Stimulated activated effector memory CD8-positive, alpha-beta T cell treated with anti-CD3 and anti-CD28 coated beads, Interleukin-12 subunit alpha, Interleukin-12 subunit beta, amount 100 ng/mL, for 72 hours (primary cell): ENCODE measurements around the gene UBASH3A.

Source experiments
- ATAC-seq: fragments of 150-1000 bp; cut with Tn5 transposase; 2 replicates; pipeline ENCODE4 v1.10.0; 2021
- DNase-seq, 2 donors: peaks; one replicate each; pipeline ENCODE4 v3.0.0; 2021 to 2022; ENCODE audit warnings: low spot score in 2 of 2
- H3K27ac Mint-ChIP-seq: one replicate; pipeline ENCODE4 v1.8.0; 2022; ENCODE audit warnings: mild to moderate bottlenecking, mixed read lengths
- H3K36me3 Mint-ChIP-seq: one replicate; pipeline ENCODE4 v1.8.0; 2022; ENCODE audit warnings: mild to moderate bottlenecking, mixed read lengths
- H3K4me1 Mint-ChIP-seq: one replicate; pipeline ENCODE4 v1.8.0; 2022; ENCODE audit warnings: mixed read lengths
- H3K4me3 Mint-ChIP-seq: one replicate; pipeline ENCODE4 v1.8.0; 2022; ENCODE audit warnings: mild to moderate bottlenecking, mixed read lengths
- H3K9me3 Mint-ChIP-seq: one replicate; pipeline ENCODE4 v1.8.0; 2022; ENCODE audit warnings: mixed read lengths

Gene UBASH3A

DNA sequence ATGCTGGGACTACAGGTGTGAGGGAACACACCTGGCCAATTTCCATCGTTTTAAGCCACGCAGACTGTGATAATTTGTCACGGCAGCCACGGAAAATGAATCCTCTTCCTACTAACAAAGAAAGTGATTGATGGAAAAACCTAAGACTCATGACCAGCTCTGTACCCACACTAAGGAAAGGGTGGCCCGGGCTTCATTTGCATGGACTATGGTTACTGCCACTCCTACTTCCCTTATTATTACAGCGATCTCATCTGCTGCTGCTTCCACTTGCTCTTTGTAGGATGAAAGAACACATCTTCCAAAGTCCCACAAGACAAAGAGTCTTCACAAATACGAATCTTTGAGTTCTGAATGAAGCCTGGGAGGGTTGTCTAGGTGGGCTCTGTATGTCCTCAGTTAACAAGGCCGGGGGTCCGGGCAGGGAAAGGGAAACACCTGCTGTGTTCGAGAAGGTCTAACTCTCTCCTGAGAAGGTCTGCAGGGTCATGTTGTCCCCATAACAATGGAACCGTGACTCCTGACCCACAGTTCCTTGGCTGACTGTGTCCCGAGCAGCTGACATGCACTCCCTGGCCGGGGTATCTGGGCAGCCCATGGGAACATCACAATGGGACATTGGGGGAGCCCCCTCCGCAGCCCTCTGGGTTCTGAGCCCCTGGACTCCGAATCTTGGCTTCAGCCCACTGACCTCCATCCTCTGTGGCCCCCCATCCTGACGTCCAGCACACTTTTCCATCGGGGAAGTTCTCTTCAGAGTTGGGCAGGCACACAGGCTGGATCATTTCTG is 24.1 kb upstream of the UBASH3A start:
- no peak overlapping the region for H3K27ac Mint-ChIP-seq
- no peak overlapping the region for H3K4me3 Mint-ChIP-seq
- peaks cover 72% of the 10 kb centered on the region for H3K36me3 Mint-ChIP-seq
- DNase-seq (no peak), ATAC-seq (no peak)
- H3K9me3 Mint-ChIP-seq, result peaks cover 6% of the 10 kb centered on the region
- H3K4me1 Mint-ChIP-seq, result peaks cover 12% of the 10 kb centered on the region

DNA sequence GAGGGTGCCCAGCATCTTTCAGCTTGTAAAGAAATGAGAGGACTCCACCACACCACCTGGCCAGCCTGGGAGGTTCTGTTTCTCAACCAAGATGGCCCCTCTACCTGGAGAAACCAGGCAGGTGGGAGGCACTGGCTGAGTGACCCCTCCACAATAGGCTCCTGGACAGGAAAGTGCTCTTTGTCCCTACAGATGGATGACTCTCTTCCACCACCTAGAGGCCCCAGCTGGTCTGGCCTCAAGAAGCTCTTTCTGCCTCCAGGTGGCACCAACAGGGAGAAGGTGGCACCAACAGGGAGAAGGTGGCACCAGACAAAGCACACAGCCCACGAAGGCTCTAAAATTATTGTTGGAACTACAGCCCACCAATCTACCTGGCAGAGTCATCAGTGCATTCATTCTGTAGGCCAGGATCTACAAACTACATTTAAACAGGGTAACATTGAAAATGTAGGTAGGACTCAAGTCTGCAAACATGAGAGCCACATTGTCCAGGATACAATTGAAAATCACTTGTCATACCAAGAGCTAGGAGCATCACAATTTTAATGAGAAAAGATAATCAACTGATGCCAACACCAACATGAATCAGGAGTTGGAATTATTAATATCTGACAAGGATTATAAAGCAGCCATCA is 22.2 kb upstream of the UBASH3A start:
- DNase-seq (peak in 1 of 2 donors; percentile 65), ATAC-seq (no peak)
- Mint-ChIP-seq H3K4me3 (no peak overlapping the region), H3K9me3 (peaks cover 6% of the 10 kb centered on the region), H3K36me3 (peaks cover 67% of the 10 kb centered on the region), H3K4me1 (peaks cover 27% of the 10 kb centered on the region), H3K27ac (no peak overlapping the region)

DNA sequence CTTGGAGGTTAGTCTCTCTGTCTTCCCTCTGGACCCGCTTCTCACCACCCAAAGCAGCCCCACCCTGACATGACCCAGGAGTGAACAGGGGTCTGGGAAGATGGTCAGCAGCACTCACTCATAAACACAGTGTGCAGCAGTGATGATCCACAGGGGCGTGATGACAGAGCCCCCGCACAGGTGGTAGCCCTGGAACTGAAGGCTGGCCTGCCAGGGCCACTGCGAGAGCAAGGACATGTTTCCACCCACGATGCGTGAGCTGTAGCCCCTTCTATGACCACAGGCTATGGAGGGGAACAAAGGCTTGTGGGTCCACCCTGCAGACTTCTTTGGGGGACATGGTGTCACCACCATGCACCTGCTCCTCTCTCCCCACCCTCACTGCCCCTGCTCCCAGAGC is 20.8 kb upstream of the UBASH3A start:
- peaks cover 6% of the 10 kb centered on the region for H3K9me3 Mint-ChIP-seq
- no peak overlapping the region for H3K27ac Mint-ChIP-seq
- no peak overlapping the region for H3K4me3 Mint-ChIP-seq
- peaks cover 67% of the 10 kb centered on the region for H3K36me3 Mint-ChIP-seq
- peaks cover 30% of the 10 kb centered on the region for H3K4me1 Mint-ChIP-seq
- ATAC-seq (no peak), DNase-seq (no peak)

DNA sequence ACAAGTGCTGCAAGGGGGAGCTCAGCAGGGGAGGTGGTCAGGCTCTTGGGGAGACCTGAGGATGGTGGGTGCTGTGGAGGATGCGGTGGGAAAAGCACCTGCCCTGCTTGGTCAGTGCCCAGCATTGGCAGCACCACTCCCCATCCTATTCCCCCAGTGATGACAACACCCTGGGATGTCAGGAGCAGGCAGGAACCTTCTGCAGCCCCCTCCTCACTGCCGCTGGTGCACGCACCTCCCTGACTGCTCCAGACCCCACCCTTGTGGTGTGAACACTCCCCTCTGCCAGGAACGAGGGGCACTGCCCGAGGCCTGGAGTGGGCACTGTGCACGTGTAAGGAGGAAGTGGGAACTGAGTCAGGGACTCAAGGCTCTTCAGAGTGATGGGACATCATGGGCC is 20.4 kb upstream of the UBASH3A start:
- H3K4me1 Mint-ChIP-seq, result peaks cover 33% of the 10 kb centered on the region

DNA sequence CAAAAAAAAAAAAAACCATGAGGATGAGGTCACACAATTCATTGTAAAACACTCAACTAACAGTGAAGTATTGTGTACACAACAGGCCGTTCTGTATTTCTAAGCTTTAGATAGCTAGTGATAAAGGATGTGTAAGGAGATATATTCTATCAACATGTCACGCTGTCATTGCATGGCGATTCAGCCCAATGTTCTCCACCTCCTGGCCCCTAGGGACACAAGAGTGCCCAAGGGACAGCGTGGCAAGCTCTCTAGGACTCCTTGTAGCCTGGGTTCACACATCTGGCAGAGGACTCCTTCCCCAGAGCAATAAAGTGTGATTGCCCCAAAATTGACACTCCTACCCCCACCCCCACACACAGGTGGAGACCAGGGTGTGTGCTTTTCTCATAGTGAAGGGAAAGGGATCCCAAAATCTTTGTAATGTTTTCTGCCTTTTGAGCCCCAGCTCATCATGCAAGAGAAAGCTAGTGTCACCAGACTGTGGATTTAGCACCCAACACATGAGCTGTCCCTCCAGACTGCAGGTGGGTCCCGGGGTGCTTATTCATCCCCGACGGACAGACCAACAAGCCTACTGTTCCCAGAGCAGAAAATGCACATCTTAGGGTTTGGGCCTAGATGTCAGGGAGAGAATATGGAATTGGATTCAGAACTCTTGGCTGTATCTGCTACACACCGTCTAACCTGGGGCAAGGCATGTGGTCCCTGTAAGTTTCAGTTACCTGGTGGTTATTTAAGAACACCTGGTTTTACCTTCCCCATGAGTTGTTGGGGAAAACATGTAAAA is 19.4 kb upstream of the UBASH3A start:
- no peak for DNase-seq
- no peak for ATAC-seq
- Mint-ChIP-seq H3K4me1 (peaks cover 44% of the 10 kb centered on the region), H3K9me3 (peaks cover 6% of the 10 kb centered on the region), H3K36me3 (peaks cover 73% of the 10 kb centered on the region), H3K27ac (no peak overlapping the region), H3K4me3 (no peak overlapping the region)

More for the DNA sequence above, 20.4 kb upstream of the UBASH3A start:
- no peak overlapping the region for H3K4me3 Mint-ChIP-seq
- H3K36me3 Mint-ChIP-seq, result peaks cover 70% of the 10 kb centered on the region
- ATAC-seq (no peak), DNase-seq (no peak)
- H3K9me3 Mint-ChIP-seq, result peaks cover 6% of the 10 kb centered on the region
- H3K27ac Mint-ChIP-seq, result no peak overlapping the region

DNA sequence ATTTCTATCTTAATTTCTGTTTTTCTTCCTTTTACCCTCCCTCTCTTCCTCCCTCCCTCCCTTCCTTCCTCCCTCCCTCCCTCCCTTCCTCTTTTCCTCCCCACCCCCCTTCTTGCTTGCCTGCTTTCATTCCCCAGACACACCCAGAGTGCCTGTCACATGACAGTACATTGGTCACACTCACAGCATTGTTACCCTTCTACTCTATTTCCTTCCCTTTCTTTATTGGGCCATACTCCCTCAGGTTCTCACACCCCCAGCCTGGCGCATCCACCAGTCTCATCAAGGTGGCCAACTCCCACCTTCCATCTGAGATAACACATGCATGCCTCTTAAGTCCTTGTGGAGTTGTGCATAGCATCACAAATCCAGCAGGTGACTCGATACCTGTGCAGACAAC is 18.7 kb upstream of the UBASH3A start:
- ATAC-seq (no peak), DNase-seq (no peak)
- Mint-ChIP-seq H3K27ac (peak overlapping the region; percentile 82), H3K4me3 (no peak overlapping the region), H3K9me3 (peaks cover 6% of the 10 kb centered on the region), H3K36me3 (peaks cover 78% of the 10 kb centered on the region), H3K4me1 (peaks cover 48% of the 10 kb centered on the region)

DNA sequence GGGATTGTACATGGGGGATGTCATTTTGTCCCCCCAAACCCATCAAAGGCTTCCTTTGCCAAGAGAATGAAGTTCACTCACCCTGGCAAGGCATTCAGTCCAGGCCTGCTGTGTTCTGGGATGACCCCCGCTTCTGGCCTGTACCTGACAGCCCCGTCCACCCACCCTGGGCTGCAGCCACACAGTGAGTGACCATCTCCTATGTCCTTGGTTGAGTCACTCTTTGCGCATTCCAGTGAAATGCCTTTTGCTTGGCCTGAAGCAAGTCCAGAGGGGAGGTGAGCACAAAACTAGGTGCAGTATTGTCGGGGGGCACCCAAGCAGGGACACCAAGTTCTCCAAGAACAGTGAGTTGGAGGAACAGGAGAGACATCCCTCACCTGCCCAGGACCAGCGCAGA is 18.1 kb upstream of the UBASH3A start:
- no peak for DNase-seq
- Mint-ChIP-seq H3K9me3 (peaks cover 6% of the 10 kb centered on the region), H3K4me1 (peaks cover 52% of the 10 kb centered on the region), H3K4me3 (no peak overlapping the region), H3K36me3 (peaks cover 78% of the 10 kb centered on the region), H3K27ac (no peak overlapping the region)
- no peak for ATAC-seq

DNA sequence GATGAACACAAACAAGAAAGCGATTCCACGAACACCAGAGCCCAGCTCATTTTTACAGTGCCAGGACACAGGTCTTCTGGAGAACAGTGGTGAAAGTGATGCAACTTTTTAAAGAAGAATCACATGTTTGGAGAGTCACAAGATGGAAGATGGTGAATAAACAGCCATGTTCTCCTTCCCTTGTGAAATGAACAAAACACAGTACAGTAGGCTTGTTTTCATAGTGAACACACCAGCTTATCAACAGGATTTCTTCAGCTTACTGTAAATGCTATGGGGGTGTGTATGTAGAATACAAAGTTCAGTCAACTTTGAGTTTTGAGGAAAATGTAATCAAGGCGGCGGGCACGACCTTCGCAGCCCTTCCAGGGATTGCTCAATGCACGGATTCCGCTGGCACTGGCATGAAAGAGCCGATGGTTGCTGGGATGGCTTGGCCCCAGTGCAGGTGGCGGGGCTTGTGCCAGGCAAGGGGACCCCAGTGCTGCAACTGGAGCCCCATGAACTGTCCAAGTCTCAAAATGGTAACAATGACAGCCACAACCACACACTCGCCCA is 17.6 kb upstream of the UBASH3A start:
- Mint-ChIP-seq H3K9me3 (peaks cover 6% of the 10 kb centered on the region), H3K4me3 (no peak overlapping the region), H3K4me1 (peaks cover 57% of the 10 kb centered on the region), H3K27ac (peak overlapping the region; percentile 21), H3K36me3 (peaks cover 80% of the 10 kb centered on the region)
- ATAC-seq, result no peak
- no peak for DNase-seq

DNA sequence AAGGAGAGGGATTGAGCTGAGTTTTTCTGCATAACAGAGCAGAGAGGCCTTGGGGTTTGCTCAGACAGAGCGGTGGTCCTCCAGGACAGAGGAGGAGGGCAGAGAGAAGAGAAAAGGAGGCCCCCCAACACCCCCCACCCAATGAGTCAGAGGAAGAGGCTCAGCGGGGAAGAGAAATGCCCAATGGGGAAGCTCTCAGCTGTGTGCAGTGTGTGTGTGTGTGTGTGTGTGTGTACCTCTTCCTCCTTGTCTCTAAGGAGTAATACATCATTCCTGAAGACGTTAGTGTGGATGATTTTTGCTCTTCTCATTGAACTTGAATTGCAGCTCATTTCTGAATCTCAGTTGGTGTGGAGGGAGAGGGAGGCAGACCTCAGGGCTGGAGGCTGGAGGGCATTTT is 16.5 kb upstream of the UBASH3A start:
- DNase-seq (no peak), ATAC-seq (no peak)
- Mint-ChIP-seq H3K27ac (peak overlapping the region; percentile 21), H3K4me1 (peaks cover 62% of the 10 kb centered on the region), H3K36me3 (peaks cover 80% of the 10 kb centered on the region), H3K4me3 (no peak overlapping the region), H3K9me3 (peaks cover 6% of the 10 kb centered on the region)

DNA sequence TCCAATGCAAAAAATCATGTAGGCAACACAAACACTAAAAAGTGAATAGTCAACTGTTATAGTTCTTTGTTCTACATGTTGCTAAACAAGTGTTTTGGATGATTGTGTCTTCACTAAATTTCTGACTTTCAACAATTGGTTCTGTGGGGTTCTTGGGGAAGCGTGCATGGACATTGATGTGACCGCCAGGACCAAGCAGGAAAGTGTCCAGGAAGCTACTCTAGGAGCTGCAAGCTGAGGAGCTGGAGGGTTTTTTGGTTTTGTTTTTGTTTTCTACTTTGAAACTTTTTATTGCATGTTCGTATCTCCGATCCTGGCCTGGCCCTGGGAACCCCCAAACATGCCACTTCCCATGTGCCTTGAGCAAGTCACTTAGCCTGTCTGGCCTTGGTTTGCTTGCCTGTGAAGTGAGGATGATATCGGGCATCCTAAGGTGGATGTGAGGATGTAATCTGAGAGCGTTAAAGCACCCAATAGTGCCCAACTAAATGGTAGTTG is 15.8 kb upstream of the UBASH3A start:
- no peaks in the 10 kb centered on the region for H3K9me3 Mint-ChIP-seq
- DNase-seq (no peak), ATAC-seq (no peak)
- H3K36me3 Mint-ChIP-seq, result peaks cover 80% of the 10 kb centered on the region
- no peak overlapping the region for H3K4me3 Mint-ChIP-seq
- peaks cover 68% of the 10 kb centered on the region for H3K4me1 Mint-ChIP-seq
- peak overlapping the region; percentile 21 for H3K27ac Mint-ChIP-seq

DNA sequence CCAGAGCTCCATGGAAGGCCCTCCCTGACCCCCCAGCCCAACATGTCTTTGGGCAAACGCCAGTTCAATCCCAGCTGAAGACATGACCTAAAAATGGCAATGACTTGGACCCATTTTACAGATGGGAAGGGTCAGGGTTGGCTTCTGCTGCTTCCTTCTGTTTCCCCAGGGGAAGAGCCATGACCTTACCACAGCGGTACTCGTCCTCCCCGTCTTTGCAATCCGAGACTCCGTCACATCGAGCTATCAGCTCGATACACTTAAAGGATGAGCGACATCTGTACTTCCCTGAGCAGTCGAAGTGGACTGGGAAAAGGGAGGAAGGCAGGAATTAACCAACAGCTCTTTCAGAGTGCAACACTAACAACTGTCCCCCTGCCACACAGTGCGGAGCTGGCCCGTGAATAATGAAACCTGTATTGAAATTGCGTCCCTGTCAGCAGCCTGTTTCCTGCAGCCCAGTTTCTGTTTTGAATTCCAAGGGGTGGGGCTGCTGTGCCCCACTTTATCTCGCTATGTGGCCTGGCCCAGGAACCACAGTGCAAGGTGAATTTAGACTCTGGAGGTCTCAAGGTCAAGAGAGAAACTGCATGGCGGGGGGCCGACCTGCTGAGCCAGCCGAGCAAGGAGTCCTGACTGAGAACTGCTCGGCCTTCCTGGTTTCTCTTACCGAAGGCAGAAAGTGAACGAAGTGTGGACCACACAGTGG is 14.8 kb upstream of the UBASH3A start:
- H3K36me3 Mint-ChIP-seq, result peaks cover 74% of the 10 kb centered on the region
- no peaks in the 10 kb centered on the region for H3K9me3 Mint-ChIP-seq
- H3K4me3 Mint-ChIP-seq, result peak overlapping the region; percentile 53
- peaks cover 75% of the 10 kb centered on the region for H3K4me1 Mint-ChIP-seq
- ATAC-seq, result peak; percentile 69
- DNase-seq, result no peak
- H3K27ac Mint-ChIP-seq, result peak overlapping the region; percentile 40

DNA sequence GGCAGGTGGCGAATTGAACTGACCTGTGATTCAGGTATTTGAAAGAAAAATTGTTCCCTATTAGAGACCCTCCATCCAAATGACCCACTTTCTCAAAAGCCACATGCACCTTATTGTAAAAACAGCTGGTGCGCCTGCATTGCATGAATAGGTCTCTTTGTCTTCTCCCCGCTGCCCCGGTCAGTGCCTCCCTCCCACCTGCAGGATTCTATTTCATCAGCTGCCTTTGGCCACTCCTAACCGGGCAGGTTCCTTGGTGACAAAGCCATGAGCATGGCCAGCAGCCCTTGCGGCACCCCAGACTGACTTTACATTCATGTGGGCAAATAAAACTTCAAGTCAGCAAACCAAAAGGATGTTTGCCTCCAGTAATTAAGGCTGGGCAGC is 14.3 kb upstream of the UBASH3A start:
- no peak for DNase-seq
- Mint-ChIP-seq H3K4me1 (peaks cover 76% of the 10 kb centered on the region), H3K36me3 (peaks cover 72% of the 10 kb centered on the region), H3K9me3 (no peaks in the 10 kb centered on the region), H3K27ac (peak overlapping the region; percentile 40), H3K4me3 (peak overlapping the region; percentile 53)
- ATAC-seq, result no peak

DNA sequence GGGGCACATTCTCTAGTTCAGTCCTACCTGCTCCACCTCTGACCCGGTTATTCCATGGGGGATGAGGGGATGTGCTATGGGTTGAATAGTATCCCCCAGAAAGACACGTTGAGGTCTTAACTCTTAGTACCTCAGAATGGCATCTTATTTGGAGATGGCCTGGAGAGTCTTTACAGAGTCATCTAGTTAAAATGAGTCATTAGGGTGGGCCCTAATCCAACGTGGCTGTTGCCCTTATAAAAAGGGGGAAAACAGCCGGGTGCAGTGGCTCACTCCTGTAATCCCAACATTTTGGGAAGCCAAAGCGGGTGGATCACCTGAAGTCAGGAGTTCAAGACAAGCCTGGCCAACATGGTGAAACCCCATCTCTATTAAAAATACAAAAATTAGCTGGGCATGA is 13.5 kb upstream of the UBASH3A start:
- Mint-ChIP-seq H3K36me3 (peaks cover 76% of the 10 kb centered on the region), H3K4me1 (peaks cover 79% of the 10 kb centered on the region), H3K27ac (peak overlapping the region; percentile 43), H3K4me3 (no peak overlapping the region), H3K9me3 (no peaks in the 10 kb centered on the region)
- DNase-seq (no peak), ATAC-seq (no peak)

DNA sequence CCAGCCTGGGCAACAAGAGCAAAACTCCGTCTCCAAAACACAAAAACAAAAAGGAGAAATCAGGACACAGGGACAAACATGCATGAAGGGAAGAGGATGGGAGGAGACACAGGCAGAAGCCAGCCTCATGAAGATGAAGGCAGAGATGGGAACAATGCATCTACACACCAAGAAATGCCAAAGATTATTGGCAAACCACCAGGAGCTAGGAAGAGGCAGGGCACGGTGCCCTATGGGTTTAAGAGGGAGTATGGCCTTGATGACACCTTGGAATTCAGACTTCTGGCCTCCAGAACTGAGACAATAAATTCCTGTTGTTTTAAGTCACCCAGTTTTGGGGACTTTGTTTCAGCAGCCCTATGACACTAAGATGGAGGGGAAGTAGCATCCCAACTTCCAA is 13.0 kb upstream of the UBASH3A start:
- peaks cover 79% of the 10 kb centered on the region for H3K4me1 Mint-ChIP-seq
- no peaks in the 10 kb centered on the region for H3K9me3 Mint-ChIP-seq
- DNase-seq (no peak), ATAC-seq (no peak)
- H3K27ac Mint-ChIP-seq, result peak overlapping the region; percentile 43
- H3K36me3 Mint-ChIP-seq, result peaks cover 76% of the 10 kb centered on the region
- no peak overlapping the region for H3K4me3 Mint-ChIP-seq

DNA sequence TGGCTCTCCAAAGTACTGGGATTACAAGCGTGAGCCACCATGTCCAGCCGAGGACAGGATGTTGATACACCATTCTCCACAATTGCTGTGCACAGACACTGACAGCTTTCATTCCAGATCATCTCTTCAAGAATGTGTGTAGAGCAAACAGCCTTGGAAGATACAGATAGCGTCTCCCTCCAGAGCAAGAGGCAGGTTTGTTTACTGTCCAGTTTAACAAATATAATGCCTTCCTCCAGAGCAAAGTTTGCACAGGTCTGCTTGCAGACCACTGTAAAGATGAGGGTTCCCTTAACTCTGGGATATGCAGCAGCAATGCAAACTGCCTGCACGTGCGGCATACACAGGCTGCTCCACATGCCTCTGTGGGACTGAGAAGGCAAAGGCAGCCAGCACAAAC is 12.4 kb upstream of the UBASH3A start:
- peaks cover 79% of the 10 kb centered on the region for H3K4me1 Mint-ChIP-seq
- ATAC-seq (no peak), DNase-seq (no peak)
- H3K9me3 Mint-ChIP-seq, result no peaks in the 10 kb centered on the region
- peaks cover 77% of the 10 kb centered on the region for H3K36me3 Mint-ChIP-seq
- H3K4me3 Mint-ChIP-seq, result no peak overlapping the region
- peak overlapping the region; percentile 43 for H3K27ac Mint-ChIP-seq
